ENCODE data around the gene COG5. TPM values are rescaled to one million over a fixed set of nuclear protein-coding genes. Genes with fewer than 3 reads are reported as not detected.

The COG5 gene
- total and polyA plus RNA-seq, 2 experiments from 2014 or later: 15.4 to 36.5 TPM

DNA sequence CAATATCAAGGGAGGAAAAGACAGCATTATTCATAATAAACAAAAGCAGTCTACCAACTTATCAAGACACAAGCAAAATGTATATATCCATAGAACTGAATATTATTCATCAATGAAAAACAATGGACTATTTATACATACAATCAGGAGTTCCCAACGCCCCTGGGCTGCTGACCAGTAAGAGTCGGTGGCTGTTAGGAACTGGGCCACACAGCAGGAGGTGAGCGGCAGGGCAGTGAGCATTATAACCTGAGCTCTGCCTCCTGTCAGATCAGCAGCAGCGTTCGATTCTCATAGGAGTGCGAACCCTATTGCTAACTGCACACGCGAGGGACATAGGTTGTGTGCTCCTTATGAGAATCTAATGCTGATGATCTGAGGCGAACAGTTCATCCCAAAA is 165.6 kb downstream of the COG5 start:
- H3K27ac ChIP-seq (ENCODE audit: low read depth): no peak overlapping the region
- no peaks in the 10 kb centered on the region for H3K4me1 ChIP-seq (ENCODE audit: insufficient read depth)
- H3K9me3 Mint-ChIP-seq: peaks cover 5% of the 10 kb centered on the region; the same call in 1 of the 3 replicates
- H3K4me3 ChIP-seq: no peak overlapping the region
- H3K36me3 ChIP-seq (ENCODE audit: insufficient read depth): no peaks in the 10 kb centered on the region
- H3K4me3 Mint-ChIP-seq: no peak overlapping the region
- no peaks in the 10 kb centered on the region for H3K27me3 Mint-ChIP-seq (ENCODE audit: insufficient read depth, low read depth, poor library complexity)
- H3K79me2 ChIP-seq (replicated peaks; ENCODE audit: insufficient read depth): no peaks in the 10 kb centered on the region
- ATAC-seq (peak; percentile 27; the same call in 1 of the 3 replicates), DNase-seq (ENCODE audit: low spot score) (peak; percentile 5)
- no peak overlapping the region for H2AFZ ChIP-seq
- no peak overlapping the region for H3K4me2 ChIP-seq
- H3K36me3 Mint-ChIP-seq (ENCODE audit: low read depth): peaks cover 4% of the 10 kb centered on the region; the same call in 1 of the 3 replicates
- TF ChIP-seq, protein P1, sequence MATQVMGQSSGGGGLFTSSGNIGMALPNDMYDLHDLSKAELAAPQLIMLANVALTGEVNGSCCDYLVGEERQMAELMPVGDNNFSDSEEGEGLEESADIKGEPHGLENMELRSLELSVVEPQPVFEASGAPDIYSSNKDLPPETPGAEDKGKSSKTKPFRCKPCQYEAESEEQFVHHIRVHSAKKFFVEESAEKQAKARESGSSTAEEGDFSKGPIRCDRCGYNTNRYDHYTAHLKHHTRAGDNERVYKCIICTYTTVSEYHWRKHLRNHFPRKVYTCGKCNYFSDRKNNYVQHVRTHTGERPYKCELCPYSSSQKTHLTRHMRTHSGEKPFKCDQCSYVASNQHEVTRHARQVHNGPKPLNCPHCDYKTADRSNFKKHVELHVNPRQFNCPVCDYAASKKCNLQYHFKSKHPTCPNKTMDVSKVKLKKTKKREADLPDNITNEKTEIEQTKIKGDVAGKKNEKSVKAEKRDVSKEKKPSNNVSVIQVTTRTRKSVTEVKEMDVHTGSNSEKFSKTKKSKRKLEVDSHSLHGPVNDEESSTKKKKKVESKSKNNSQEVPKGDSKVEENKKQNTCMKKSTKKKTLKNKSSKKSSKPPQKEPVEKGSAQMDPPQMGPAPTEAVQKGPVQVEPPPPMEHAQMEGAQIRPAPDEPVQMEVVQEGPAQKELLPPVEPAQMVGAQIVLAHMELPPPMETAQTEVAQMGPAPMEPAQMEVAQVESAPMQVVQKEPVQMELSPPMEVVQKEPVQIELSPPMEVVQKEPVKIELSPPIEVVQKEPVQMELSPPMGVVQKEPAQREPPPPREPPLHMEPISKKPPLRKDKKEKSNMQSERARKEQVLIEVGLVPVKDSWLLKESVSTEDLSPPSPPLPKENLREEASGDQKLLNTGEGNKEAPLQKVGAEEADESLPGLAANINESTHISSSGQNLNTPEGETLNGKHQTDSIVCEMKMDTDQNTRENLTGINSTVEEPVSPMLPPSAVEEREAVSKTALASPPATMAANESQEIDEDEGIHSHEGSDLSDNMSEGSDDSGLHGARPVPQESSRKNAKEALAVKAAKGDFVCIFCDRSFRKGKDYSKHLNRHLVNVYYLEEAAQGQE (IDR thresholded peaks at IDR 0.05; ENCODE audit: unreplicated experiment): no peak
- TF ChIP-seq, protein P2, sequence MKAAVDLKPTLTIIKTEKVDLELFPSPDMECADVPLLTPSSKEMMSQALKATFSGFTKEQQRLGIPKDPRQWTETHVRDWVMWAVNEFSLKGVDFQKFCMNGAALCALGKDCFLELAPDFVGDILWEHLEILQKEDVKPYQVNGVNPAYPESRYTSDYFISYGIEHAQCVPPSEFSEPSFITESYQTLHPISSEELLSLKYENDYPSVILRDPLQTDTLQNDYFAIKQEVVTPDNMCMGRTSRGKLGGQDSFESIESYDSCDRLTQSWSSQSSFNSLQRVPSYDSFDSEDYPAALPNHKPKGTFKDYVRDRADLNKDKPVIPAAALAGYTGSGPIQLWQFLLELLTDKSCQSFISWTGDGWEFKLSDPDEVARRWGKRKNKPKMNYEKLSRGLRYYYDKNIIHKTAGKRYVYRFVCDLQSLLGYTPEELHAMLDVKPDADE (IDR thresholded peaks at IDR 0.05): no peak
- TF ChIP-seq, protein P3, sequence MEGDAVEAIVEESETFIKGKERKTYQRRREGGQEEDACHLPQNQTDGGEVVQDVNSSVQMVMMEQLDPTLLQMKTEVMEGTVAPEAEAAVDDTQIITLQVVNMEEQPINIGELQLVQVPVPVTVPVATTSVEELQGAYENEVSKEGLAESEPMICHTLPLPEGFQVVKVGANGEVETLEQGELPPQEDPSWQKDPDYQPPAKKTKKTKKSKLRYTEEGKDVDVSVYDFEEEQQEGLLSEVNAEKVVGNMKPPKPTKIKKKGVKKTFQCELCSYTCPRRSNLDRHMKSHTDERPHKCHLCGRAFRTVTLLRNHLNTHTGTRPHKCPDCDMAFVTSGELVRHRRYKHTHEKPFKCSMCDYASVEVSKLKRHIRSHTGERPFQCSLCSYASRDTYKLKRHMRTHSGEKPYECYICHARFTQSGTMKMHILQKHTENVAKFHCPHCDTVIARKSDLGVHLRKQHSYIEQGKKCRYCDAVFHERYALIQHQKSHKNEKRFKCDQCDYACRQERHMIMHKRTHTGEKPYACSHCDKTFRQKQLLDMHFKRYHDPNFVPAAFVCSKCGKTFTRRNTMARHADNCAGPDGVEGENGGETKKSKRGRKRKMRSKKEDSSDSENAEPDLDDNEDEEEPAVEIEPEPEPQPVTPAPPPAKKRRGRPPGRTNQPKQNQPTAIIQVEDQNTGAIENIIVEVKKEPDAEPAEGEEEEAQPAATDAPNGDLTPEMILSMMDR (conservative IDR thresholded peaks at IDR 0.05; ENCODE audit: low read depth in 2 of 2): no peak
- TF ChIP-seq, protein P4, sequence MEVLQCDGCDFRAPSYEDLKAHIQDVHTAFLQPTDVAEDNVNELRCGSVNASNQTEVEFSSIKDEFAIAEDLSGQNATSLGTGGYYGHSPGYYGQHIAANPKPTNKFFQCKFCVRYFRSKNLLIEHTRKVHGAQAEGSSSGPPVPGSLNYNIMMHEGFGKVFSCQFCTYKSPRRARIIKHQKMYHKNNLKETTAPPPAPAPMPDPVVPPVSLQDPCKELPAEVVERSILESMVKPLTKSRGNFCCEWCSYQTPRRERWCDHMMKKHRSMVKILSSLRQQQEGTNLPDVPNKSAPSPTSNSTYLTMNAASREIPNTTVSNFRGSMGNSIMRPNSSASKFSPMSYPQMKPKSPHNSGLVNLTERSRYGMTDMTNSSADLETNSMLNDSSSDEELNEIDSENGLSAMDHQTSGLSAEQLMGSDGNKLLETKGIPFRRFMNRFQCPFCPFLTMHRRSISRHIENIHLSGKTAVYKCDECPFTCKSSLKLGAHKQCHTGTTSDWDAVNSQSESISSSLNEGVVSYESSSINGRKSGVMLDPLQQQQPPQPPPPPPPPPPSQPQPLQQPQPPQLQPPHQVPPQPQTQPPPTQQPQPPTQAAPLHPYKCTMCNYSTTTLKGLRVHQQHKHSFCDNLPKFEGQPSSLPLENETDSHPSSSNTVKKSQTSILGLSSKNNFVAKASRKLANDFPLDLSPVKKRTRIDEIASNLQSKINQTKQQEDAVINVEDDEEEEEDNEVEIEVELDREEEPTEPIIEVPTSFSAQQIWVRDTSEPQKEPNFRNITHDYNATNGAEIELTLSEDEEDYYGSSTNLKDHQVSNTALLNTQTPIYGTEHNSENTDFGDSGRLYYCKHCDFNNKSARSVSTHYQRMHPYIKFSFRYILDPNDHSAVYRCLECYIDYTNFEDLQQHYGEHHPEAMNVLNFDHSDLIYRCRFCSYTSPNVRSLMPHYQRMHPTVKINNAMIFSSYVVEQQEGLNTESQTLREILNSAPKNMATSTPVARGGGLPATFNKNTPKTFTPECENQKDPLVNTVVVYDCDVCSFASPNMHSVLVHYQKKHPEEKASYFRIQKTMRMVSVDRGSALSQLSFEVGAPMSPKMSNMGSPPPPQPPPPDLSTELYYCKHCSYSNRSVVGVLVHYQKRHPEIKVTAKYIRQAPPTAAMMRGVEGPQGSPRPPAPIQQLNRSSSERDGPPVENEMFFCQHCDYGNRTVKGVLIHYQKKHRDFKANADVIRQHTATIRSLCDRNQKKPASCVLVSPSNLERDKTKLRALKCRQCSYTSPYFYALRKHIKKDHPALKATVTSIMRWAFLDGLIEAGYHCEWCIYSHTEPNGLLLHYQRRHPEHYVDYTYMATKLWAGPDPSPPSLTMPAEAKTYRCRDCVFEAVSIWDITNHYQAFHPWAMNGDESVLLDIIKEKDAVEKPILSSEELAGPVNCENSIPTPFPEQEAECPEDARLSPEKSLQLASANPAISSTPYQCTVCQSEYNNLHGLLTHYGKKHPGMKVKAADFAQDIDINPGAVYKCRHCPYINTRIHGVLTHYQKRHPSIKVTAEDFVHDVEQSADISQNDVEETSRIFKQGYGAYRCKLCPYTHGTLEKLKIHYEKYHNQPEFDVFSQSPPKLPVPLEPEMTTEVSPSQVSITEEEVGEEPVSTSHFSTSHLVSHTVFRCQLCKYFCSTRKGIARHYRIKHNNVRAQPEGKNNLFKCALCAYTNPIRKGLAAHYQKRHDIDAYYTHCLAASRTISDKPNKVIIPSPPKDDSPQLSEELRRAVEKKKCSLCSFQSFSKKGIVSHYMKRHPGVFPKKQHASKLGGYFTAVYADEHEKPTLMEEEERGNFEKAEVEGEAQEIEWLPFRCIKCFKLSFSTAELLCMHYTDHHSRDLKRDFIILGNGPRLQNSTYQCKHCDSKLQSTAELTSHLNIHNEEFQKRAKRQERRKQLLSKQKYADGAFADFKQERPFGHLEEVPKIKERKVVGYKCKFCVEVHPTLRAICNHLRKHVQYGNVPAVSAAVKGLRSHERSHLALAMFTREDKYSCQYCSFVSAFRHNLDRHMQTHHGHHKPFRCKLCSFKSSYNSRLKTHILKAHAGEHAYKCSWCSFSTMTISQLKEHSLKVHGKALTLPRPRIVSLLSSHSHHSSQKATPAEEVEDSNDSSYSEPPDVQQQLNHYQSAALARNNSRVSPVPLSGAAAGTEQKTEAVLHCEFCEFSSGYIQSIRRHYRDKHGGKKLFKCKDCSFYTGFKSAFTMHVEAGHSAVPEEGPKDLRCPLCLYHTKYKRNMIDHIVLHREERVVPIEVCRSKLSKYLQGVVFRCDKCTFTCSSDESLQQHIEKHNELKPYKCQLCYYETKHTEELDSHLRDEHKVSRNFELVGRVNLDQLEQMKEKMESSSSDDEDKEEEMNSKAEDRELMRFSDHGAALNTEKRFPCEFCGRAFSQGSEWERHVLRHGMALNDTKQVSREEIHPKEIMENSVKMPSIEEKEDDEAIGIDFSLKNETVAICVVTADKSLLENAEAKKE (CRISPR knock-in tag; IDR thresholded peaks at IDR 0.05): no peak
- TF ChIP-seq JUNB (IDR thresholded peaks at IDR 0.05; ENCODE audit: unreplicated experiment): no peak
- no peak for TF ChIP-seq ZNF114 (CRISPR knock-in tag; IDR thresholded peaks at IDR 0.05)
- TF ChIP-seq NANOG (IDR thresholded peaks at IDR 0.05; ENCODE audit: borderline replicate concordance): no peak
- TF ChIP-seq ZNF331 (CRISPR knock-in tag; IDR thresholded peaks at IDR 0.05; ENCODE audit: low read depth): no peak
- no peak for TF ChIP-seq STAT1 (IDR thresholded peaks at IDR 0.05; ENCODE audit: unreplicated experiment)
- no peak for TF ChIP-seq CREB1 (CRISPR knock-in tag; IDR thresholded peaks at IDR 0.05; ENCODE audit: low read depth)
- no peak for TF ChIP-seq POLR2AphosphoS5 (IDR thresholded peaks at IDR 0.05; ENCODE audit: low read depth)
- TF ChIP-seq EZH2phosphoT487 (IDR thresholded peaks at IDR 0.05; ENCODE audit: unreplicated experiment): no peak
- no peak for TF ChIP-seq EZH2 (IDR thresholded peaks at IDR 0.05; ENCODE audit: low read depth, unreplicated experiment)
- no peaks in the 10 kb centered on the region for H3K4me1 Mint-ChIP-seq
- H4K20me1 ChIP-seq (replicated peaks; ENCODE audit: insufficient read depth): no peaks in the 10 kb centered on the region; the same call in 1 of the 2 replicates
- no peaks in the 10 kb centered on the region for H3K9me2 ChIP-seq (ENCODE audit: insufficient read depth)
- H3F3A ChIP-seq (replicated peaks; ENCODE audit: low read depth): no peaks in the 10 kb centered on the region
- no peak overlapping the region for H3K27ac Mint-ChIP-seq
- H3K27me3 ChIP-seq (ENCODE audit: insufficient read depth): no peaks in the 10 kb centered on the region
